H1 (cell line): ENCODE measurements around the gene VAV2. TPM values are rescaled to one million over a fixed set of nuclear protein-coding genes. Genes with fewer than 3 reads are reported as not detected.

Source experiments
- CTCF ChIA-PET: fragments of 300-600 bp; sonication (Branson Sonifier 250); formaldehyde crosslinking; loops from one replicate; lab custom pipeline; 2021; ENCODE audit not compliant: partially characterized antibody; lab: Charles Lee
- POLR2A ChIA-PET: fragments of 300-600 bp; sonication (Branson Sonifier 250); formaldehyde crosslinking; loops from one replicate; lab custom pipeline; 2021; ENCODE audit warnings: inconsistent platforms; ENCODE audit not compliant: partially characterized antibody; lab: Charles Lee
- DNase-seq, 2 experiments: peaks; one replicate each; pipeline versions ENCODE4 v3.0.0 to v3.0.0-alpha.2; 2010 to 2022; ENCODE audit warnings: low spot score in 2 of 2, low read depth in 1 of 2, mixed read lengths in 1 of 2
- FAIRE-seq: peaks from 2 replicates; lab custom pipeline; 2011; peaks lifted over from hg19 to GRCh38; lab: Jason Lieb, UNC
- H2AFZ ChIP-seq: 2 replicates; pipeline ENCODE4 v1.8.1; 2012; ENCODE audit warnings: low read length, inconsistent platforms
- H2AK5ac ChIP-seq: 2 replicates; pipeline ENCODE4 v1.6.1; 2013; ENCODE audit warnings: low read depth, low read length
- H2BK120ac ChIP-seq: replicated peaks from 2 replicates; pipeline ENCODE3; 2013; ENCODE audit warnings: low read depth, low read length, inconsistent platforms
- H2BK12ac ChIP-seq: 2 replicates; pipeline ENCODE4 v1.6.1; 2013; ENCODE audit warnings: low read depth, low read length
- H2BK15ac ChIP-seq: 2 replicates; pipeline ENCODE4 v1.6.1; 2013; ENCODE audit warnings: low read length
- H2BK20ac ChIP-seq: 2 replicates; pipeline ENCODE4 v1.6.1; 2013; ENCODE audit warnings: low read length
- H2BK5ac ChIP-seq: 2 replicates; pipeline ENCODE4 v1.6.1; 2013; ENCODE audit warnings: low read depth, low read length
- H3K14ac ChIP-seq: 2 replicates; pipeline ENCODE4 v1.6.1; 2013; ENCODE audit warnings: inconsistent platforms; ENCODE audit not compliant: insufficient read length
- H3K18ac ChIP-seq: 2 replicates; pipeline ENCODE4 v1.6.1; 2013; ENCODE audit warnings: low read length; ENCODE audit errors: extremely low read depth
- H3K23ac ChIP-seq: 2 replicates; pipeline ENCODE4 v1.6.1; 2013; ENCODE audit warnings: inconsistent platforms; ENCODE audit not compliant: insufficient read length
- H3K23me2 ChIP-seq: 2 replicates; pipeline ENCODE4 v1.6.1; 2013; ENCODE audit warnings: low read depth, low read length
- H3K27ac ChIP-seq: 2 replicates; pipeline ENCODE4 v1.6.1; 2011; ENCODE audit warnings: low read depth, low read length, inconsistent platforms
- H3K27me3 ChIP-seq, 4 experiments: replicated peaks in 1 of 4; 1 replicate in 1 of 4; 2 replicates in 3 of 4; pipeline versions ENCODE4 v1.6.1 to v1.8.1; 2011 to 2013; ENCODE audit warnings: low read length in 3 of 4, mild to moderate bottlenecking in 3 of 4, inconsistent platforms in 2 of 4, mixed read lengths in 2 of 4, moderate library complexity in 1 of 4; ENCODE audit not compliant: control insufficient read depth in 3 of 4, insufficient read depth in 3 of 4; ENCODE audit errors: extremely low read depth in 1 of 4
- H3K36me3 ChIP-seq, 4 experiments: 2 replicates each; pipeline versions ENCODE4 v1.6.1 to v1.8.1; 2011 to 2013; ENCODE audit warnings: mild to moderate bottlenecking in 4 of 4, low read length in 3 of 4, moderate library complexity in 2 of 4, control low read depth in 1 of 4, inconsistent platforms in 1 of 4; ENCODE audit not compliant: insufficient read depth in 4 of 4, control insufficient read depth in 2 of 4
- H3K4ac ChIP-seq: replicated peaks from 2 replicates; pipeline ENCODE3; 2013; ENCODE audit warnings: low read length, low read depth, mixed read lengths, inconsistent platforms; ENCODE audit not compliant: insufficient read length
- H3K4me1 ChIP-seq, 4 experiments: replicated peaks in 1 of 4; 1 replicate in 1 of 4; 2 replicates in 3 of 4; pipeline versions ENCODE4 v1.6.1 to v1.8.1; 2011 to 2013; ENCODE audit warnings: low read length in 3 of 4, inconsistent platforms in 2 of 4, mixed read lengths in 1 of 4; ENCODE audit not compliant: insufficient read depth in 4 of 4, control insufficient read depth in 3 of 4
- H3K4me2 ChIP-seq, 2 experiments: 2 replicates each; pipeline versions ENCODE4 v1.6.1 to v1.8.1; 2011 to 2013; ENCODE audit warnings: low read depth in 2 of 2, low read length in 2 of 2, control low read depth in 1 of 2, inconsistent platforms in 1 of 2, mild to moderate bottlenecking in 1 of 2; ENCODE audit not compliant: insufficient read depth in 1 of 2
- H3K4me3 ChIP-seq, 4 experiments: fragments of 200-600, 300-600 bp in 1 of 4; sonication (generic), shearing (Covaris generic), sonication (Bioruptor Twin) in 1 of 4; 2 replicates each; pipeline versions ENCODE4 v1.5.1 to v1.8.1; 2011 to 2016; ENCODE audit warnings: low read length in 4 of 4, low read depth in 3 of 4, control low read depth in 2 of 4, inconsistent platforms in 2 of 4, mild to moderate bottlenecking in 2 of 4, mixed read lengths in 1 of 4, moderate library complexity in 1 of 4; ENCODE audit not compliant: insufficient read depth in 2 of 4; ENCODE audit errors: extremely low read depth in 1 of 4
- H3K56ac ChIP-seq: replicated peaks from 2 replicates; pipeline ENCODE3; 2013; ENCODE audit warnings: low read depth, mild to moderate bottlenecking, mixed read lengths, low read length, inconsistent platforms; ENCODE audit not compliant: insufficient read length
- H3K79me1 ChIP-seq: 2 replicates; pipeline ENCODE4 v1.6.1; 2013; ENCODE audit warnings: low read depth, low read length, control low read depth
- H3K79me2 ChIP-seq, 2 experiments: 2 replicates each; pipeline versions ENCODE4 v1.6.1 to v1.8.1; 2012 to 2013; ENCODE audit warnings: low read length in 2 of 2, mild to moderate bottlenecking in 2 of 2, inconsistent platforms in 1 of 2; ENCODE audit not compliant: insufficient read depth in 2 of 2, control insufficient read depth in 1 of 2
- H3K9ac ChIP-seq, 4 experiments: replicated peaks in 1 of 4; 1 replicate in 1 of 4; 2 replicates in 3 of 4; pipeline versions ENCODE4 v1.6.1 to v1.8.1; 2011 to 2013; ENCODE audit warnings: low read depth in 3 of 4, low read length in 3 of 4, control low read depth in 2 of 4, mild to moderate bottlenecking in 2 of 4, moderate library complexity in 2 of 4, inconsistent platforms in 1 of 4; ENCODE audit errors: extremely low read depth in 1 of 4
- H3K9me3 ChIP-seq, 2 experiments: 2 replicates each; pipeline versions ENCODE4 v1.6.1 to v1.8.1; 2012 to 2013; ENCODE audit warnings: mild to moderate bottlenecking in 2 of 2, moderate library complexity in 2 of 2, control low read depth in 1 of 2, inconsistent platforms in 1 of 2, low read depth in 1 of 2, low read length in 1 of 2, mixed read lengths in 1 of 2; ENCODE audit not compliant: insufficient read depth in 2 of 2
- H4K20me1 ChIP-seq, 2 experiments: replicated peaks in 1 of 2; 2 replicates each; pipeline versions ENCODE3 to v1.8.1; 2011 to 2013; ENCODE audit warnings: inconsistent platforms in 2 of 2, low read length in 2 of 2, mild to moderate bottlenecking in 1 of 2; ENCODE audit not compliant: insufficient read depth in 2 of 2, control insufficient read depth in 1 of 2
- H4K5ac ChIP-seq: 2 replicates; pipeline ENCODE4 v1.6.1; 2013; ENCODE audit warnings: low read length, low read depth, mixed read lengths, inconsistent platforms; ENCODE audit not compliant: insufficient read length
- H4K8ac ChIP-seq: 2 replicates; pipeline ENCODE4 v1.8.0; 2013; ENCODE audit warnings: mild to moderate bottlenecking, moderate library complexity, low read length, inconsistent platforms; ENCODE audit not compliant: insufficient read depth; ENCODE audit errors: extremely low read depth
- H4K91ac ChIP-seq: replicated peaks from 2 replicates; pipeline ENCODE3; 2013; ENCODE audit warnings: low read length, mixed read lengths, inconsistent platforms; ENCODE audit not compliant: insufficient read length
- POLR2A ChIP-seq, 2 experiments: IDR thresholded peaks; 1 replicate in 1 of 2; 2 replicates in 1 of 2; pipeline ENCODE4 v1.6.1; 2011; ENCODE audit warnings: low read depth in 2 of 2, low read length in 2 of 2, mild to moderate bottlenecking in 2 of 2; ENCODE audit errors: control extremely low read depth in 1 of 2
- RBBP5 ChIP-seq: IDR thresholded peaks from 2 replicates; pipeline ENCODE4 v1.7.1; 2012; ENCODE audit warnings: low read depth, mild to moderate bottlenecking, inconsistent platforms, low read length, moderate library complexity, borderline replicate concordance
- WGBS, 2 experiments: shearing (Covaris generic) in 1 of 2; methylation state at CpG; one replicate each; pipeline versions ENCODE4 v1.1.6 to v1.1.7; 2013 to 2015; ENCODE audit warnings: low lambda C conversion rate in 2 of 2, mixed read lengths in 2 of 2, inconsistent platforms in 1 of 2, low coverage in 1 of 2, missing lambda C conversion rate in 1 of 2; ENCODE audit not compliant: insufficient replicate concordance in 2 of 2, insufficient coverage in 1 of 2, insufficient read length in 1 of 2; ENCODE audit errors: extremely low coverage in 1 of 2, missing lambda C conversion rate in 1 of 2; 5-methylcytosine and 5-hydroxymethylcytosine counted together
- polyA plus RNA-seq, 7 experiments: library from polyadenylated mRNA; depleted of rRNA in 3 of 7; stranded (reverse) in 5 of 7; unstranded in 2 of 7; fragments of >200 nt in 5 of 7; fragments of 200-250 nt in 2 of 7; gene quantifications; 1 replicate in 5 of 7; 2 replicates in 1 of 7; 4 replicates in 1 of 7; pipeline versions ENCODE4 v1.2.1 to v1.2.3, GENCODE V29; 2011 to 2013; ENCODE audit warnings: missing spikeins in 2 of 7, mixed read lengths in 2 of 7
- total RNA-seq: library from RNA; stranded (reverse); fragmentation: NEBNext Ultra II Directional; extraction: Animal tissue kit (Norgen Biotek cat#: 25700); gene quantifications from 2 replicates; pipeline ENCODE4 v1.2.1, GENCODE V29; 2021

Gene VAV2
- total and polyA plus RNA-seq, 2 of the 8 experiments (the other 6 are each of a cell fraction or from before 2014, with no cell fraction given): 13.6 to 37.6 TPM

GRCh38 chr9:133971121-133971951, 20.8 kb downstream of the VAV2 start:
- CTCF ChIA-PET: interaction anchor here (0.6 to 1.1 kb wide), 2 partner anchors 163 to 184 kb away, joined by 3 read pairs; no protein-coding TSS in a partner anchor
- Histone ChIP-seq H2BK120ac (no peak overlapping the region), H3K79me1 (peaks cover 33% of the 10 kb centered on the region), H3K23me2 (no peaks in the 10 kb centered on the region), H3K36me3 (no peaks in the 10 kb centered on the region), H2BK20ac (0 out of 2 replicates have a peak overlapping the region, but pooled peaks have one; percentile 48), H3K9ac (no peak overlapping the region), H4K8ac (no peak overlapping the region), H2AK5ac (peak overlapping the region; percentile 53; the same call in 1 of the 2 replicates), H3K4me2 (no peak overlapping the region), H3K56ac (no peak overlapping the region), H3K18ac (no peak overlapping the region), H3K23ac (no peak overlapping the region), H4K91ac (no peak overlapping the region), H3K27me3 (no peaks in the 10 kb centered on the region), H2BK5ac (peak overlapping the region; percentile 60; the same call in 1 of the 2 replicates), H2BK12ac (no peak overlapping the region), H3K79me2 (peaks cover 0 to 96% of the 10 kb centered on the region in 2 experiments), H2AFZ (no peak overlapping the region), H3K4me1 (peaks cover 3 to 33% (median 13%) of the 10 kb centered on the region in 4 experiments), H3K9me3 (no peaks in the 10 kb centered on the region), H3K27ac (no peak overlapping the region), H3K4ac (no peak overlapping the region), H2BK15ac (no peak overlapping the region), H3K14ac (no peak overlapping the region), H3K4me3 (no peak overlapping the region), H4K20me1 (peaks cover 40 to 47% of the 10 kb centered on the region in 2 experiments), H4K5ac (no peak overlapping the region)
- POLR2A ChIA-PET: interaction anchor here (0.8 kb wide), 1 partner anchor 491 kb away, joined by 3 read pairs; no protein-coding TSS in a partner anchor
- FAIRE-seq: no peak
- no peak for DNase-seq
- WGBS, 2 experiments: 86% methylated on average over 21 of the region's 22 CpGs; no CpG with 5 or more reads in 1 of the 2 experiments
- TF ChIP-seq RBBP5 (no peak), POLR2A (IDR thresholded peaks at IDR 0.05; ENCODE audit: control extremely low read depth in 1 of 2, low read depth in 2 of 2, low read length in 2 of 2) (no peak)
